GM04504 (cell line): ENCODE measurements around the gene FETUB.
"Not testable (repeated sequence)": the region's sequence is repeated elsewhere in the genome, so short reads cannot be mapped to it uniquely, and the experiment has no call there.

Experiments
- DNase-seq: peaks from one replicate; pipeline ENCODE4 v3.0.0-alpha.2; 2012; ENCODE audit warnings: low read depth

Gene FETUB

DNA sequence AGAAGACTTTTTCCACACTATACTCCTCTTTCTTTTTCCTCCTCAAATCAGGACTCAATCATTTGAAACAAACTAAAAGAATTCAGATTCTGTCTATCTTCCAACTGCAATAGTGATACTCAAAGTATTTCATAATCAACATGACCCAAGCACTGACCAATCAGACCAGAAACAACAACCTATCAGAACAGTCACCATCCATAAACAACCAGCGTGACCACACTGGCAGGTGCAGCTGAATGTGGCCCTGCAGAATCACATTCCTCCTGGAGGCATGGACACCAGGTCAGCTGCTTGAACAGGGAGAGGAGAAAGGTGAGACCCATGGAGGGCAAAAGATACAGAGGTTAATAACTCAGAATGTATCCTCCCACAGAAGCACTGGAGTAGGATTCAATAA lies 39.0 kb downstream of the FETUB start:
- no peak for DNase-seq

GRCh38 chr3:186680869-186681268 lies 40.7 kb downstream of the FETUB start:
- no peak for DNase-seq

DNA sequence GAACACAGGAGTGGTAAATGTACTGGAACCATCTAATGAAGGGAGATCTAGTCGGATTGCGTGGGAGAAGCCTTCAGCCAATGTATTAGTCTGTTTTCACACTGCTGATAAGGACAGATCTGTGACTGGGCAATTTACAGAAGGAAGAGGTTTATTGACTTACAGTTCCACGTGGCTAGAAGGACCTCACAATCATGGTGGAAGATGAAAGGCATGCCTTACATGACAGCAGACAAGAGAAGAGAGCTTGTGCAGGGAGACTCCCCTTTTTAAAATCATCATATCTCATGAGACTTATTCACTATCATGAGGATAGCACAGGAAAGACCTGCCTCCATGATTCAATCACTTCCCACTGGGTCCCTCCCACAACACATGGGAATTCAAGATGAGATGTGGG lies 42.6 kb downstream of the FETUB start:
- no peak for DNase-seq

DNA sequence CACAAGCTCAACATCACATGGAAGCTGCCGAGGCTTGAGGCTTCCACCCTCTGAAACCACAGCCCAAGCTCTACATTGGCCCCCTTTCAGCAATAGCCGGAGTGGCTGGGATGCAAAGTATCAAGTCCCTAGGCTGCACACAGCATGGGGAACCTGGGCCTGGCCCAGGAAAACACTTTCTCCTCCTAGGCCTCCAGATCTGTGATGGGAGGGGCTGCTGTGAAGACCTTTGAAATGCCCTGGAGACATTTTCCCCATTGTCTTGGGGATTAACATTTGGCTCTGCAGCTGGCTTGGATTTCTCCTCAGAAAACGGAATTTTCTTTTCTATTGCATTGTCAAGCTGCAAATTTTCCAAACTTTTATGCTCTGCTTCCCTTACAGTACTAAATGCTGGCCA lies 43.8 kb downstream of the FETUB start:
- DNase-seq, result no peak

- not testable (repeated sequence) for DNase-seq
Measured at GRCh38 chr3:186686475-186686874, 46.3 kb downstream of the FETUB start.

GRCh38 chr3:186687120-186687651 lies 47.0 kb downstream of the FETUB start:
- DNase-seq, result no peak

GRCh38 chr3:186690304-186690703 lies 50.1 kb downstream of the FETUB start:
- DNase-seq, result not testable (repeated sequence)

DNA sequence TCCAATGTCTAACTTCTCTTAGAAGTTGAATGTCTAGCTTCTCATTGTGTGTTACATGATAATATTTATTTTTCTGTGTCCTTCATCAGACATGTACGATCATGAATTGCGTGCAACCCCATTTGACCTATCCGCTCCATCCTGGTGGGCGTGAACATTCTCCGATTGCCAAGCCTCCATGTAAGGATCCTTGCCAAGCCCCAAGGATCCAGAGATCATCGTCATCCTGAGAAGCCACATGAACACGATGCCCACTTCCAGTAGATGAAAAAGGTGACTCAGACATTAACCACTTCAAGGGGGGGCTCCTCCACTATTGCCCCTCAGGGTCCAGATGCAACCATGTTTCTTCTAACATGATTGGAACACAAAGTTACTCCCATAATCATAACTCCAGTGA lies 51.5 kb downstream of the FETUB start:
- no peak for DNase-seq

GRCh38 chr3:186693843-186694242 lies 53.6 kb downstream of the FETUB start:
- no peak for DNase-seq

GRCh38 chr3:186694288-186695032 lies 54.3 kb downstream of the FETUB start:
- no peak for DNase-seq

DNA sequence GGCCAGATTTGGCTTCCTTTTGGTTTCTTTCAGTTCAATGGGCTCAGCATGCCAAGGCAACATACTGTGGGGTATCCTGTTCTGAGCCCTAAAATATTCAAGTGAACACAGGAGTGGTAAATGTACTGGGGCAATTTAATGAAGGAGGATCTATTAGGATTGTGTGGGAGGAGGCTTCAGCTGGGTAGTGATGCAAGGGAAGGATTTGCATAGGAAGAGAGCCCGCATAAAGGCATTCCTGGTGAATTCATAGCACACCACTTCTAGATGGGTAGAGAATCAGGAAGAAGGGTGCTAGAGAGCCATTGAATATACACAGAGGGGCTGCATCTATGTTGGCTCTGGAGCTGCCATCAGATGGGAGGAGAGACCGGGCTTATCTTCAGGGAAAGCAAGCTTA lies 56.3 kb downstream of the FETUB start:
- no peak for DNase-seq

DNA sequence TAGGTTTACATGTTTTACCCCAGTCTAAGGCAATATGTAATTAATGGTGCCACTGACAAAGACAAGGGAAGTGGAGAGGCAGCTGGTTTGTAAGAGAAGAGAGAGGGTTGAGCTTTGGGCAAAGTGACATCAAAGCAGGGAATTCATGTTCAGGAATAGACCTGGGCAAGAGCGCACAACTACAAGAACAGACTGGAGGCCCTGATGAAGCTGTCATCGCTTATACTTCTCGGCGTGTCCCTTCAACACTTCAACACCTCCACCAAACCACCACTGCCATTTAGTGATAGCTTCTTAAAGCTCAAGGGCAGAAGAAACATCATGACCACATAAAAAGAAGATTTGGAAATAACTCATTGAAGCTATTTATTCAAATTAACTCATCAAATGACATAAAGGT lies 57.3 kb downstream of the FETUB start:
- DNase-seq, result no peak

DNA sequence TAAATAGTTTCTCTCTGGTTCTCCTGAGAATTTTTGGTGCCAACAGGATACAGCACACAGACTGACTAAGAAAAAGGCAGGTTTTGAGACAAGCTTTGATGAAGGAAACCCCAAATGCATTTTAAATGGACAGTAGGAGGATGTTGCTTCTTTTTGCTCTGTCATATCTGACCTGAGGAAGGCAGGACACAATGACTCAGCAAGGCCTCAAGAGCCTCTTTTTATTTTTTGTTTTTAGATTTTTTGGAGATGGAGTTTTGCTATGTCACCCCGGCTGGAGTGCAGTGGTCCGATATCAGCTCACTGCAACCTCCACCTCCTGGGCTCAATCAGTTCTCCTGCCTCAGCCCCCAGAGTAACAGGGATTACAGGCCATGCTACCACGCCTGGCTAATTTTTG lies 60.1 kb downstream of the FETUB start:
- no peak for DNase-seq

- DNase-seq, result not testable (repeated sequence)
Measured at GRCh38 chr3:186702451-186702850, 62.3 kb downstream of the FETUB start.
